Measurements from ENCODE around the gene CUEDC2.
A peak's percentile ranks its signal among the peaks of the same experiment; 100 is the strongest.

Gene CUEDC2

DNA sequence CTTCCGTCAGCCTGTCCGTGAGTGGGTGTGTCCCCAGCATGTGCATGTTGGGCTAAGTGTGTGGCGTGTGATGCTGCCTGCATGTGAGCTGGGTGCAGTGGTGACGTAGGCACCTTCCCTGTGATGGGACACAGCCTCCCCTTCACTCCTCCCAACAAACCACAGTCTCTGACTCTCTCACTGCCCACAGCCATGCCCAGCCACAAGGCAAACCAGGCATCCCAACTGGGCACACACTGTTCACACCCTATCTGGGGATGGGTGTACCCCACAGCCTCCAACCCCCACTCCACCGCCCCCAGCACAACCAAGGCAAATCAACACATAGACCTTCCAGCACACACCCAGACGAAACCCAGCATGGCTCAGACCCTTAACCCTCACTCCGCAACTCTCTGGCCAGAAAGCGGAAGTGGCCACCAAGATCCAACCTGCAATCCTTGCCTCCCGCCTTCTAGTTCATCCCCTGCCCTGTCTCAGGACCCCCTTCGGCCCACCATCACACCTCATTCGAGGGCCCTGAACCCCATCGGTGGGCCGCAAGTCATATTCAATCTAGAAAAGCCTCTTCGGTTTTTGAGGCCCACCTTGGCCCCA is 24.1 kb downstream of the CUEDC2 start:
- no peak for DNase-seq

DNA sequence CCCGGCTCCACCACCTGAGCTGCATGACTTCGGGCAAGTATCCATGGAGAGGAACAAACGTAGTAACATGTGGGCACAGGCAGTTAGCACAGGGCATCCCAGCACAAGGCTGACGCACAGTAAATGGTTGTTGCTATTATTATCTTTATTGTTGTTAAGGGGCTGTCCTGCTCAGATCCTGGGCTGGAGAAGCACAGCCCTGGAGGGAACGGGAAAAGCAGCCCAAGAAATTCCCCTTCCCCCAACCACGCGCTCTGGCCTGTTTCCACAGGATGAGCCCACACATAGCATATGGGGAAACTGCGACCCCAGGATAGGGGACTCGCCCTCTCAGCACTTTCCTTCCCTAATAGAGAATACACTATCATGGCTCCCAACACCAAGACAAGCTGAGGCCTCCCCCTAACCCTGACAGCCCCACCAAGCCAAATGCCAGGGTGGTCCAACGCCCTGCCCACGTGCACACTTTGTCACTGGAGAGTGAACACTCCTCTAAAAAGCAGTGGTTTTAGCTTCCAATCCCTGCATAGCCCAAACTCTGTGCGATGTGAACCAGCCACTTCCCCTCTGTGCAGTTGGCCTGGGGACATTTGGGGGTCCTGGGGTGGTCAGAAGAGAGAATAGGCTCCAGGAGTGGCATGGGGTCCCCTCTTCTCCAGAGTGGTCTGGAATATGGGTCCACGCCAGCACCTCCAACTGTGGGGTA is 24.8 kb downstream of the CUEDC2 start:
- DNase-seq = no peak

DNA sequence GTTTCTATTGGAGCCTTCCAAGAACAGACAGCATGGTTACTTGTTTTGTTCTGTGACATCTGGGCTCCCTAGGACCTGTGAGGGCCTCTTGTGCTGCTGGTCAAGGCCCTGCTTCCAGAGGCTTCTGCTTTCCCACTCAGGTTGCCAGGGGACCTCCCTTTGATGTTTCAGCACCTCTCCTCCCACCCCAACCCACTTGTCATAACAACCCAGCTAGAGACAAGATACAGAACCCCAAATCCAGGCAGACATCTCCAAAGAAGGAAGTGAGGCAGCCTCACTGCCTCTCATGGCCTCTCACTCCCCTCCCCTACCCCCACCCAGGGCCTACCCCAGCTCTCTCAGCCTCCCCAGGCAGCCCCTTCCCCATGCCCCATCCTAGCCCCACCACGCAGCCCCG is 25.6 kb downstream of the CUEDC2 start:
- no peak for DNase-seq

DNA sequence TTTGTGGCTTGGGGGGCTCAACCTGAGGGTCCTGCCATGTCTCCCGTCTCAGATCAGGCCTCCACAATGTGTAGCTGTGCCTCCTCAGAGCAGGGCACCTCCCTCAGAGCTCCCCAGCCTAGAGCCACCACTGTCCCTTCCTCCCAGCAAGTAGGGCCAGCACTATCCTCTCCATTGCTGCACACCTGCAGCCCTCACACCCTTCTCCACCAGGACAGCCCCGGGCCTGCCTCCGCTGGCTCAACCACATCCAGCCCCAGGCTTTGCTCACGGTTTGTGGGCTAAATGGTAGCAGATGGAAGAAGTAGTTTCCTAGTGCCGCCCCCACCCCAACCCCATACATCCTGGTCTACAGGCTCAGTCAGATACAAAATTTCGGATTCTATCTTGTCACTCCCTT is 26.7 kb downstream of the CUEDC2 start:
- no peak for DNase-seq

DNA sequence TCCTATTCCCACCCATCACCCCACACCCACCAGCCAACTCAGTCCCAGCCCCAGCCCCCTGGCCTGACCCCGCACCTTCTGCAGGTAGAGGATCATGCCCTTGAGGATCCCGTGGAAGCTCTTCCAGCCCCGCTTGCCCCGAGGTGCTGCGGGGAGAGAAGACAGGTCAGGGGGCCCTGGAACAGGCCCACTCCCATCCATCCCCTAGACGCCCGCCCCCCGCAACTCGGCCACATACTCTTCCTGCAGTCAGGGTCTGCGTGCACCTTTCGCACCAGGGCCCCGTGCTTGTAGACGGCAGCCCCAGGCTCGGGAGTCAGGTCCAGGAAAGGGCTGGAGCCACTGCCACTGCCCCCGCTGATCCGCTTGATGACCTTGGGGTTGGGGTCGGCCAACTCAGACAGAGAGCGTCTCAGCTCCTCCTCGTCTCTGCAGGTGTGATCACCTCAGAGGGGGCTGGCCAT is 27.2 kb downstream of the CUEDC2 start:
- no peak for DNase-seq

DNA sequence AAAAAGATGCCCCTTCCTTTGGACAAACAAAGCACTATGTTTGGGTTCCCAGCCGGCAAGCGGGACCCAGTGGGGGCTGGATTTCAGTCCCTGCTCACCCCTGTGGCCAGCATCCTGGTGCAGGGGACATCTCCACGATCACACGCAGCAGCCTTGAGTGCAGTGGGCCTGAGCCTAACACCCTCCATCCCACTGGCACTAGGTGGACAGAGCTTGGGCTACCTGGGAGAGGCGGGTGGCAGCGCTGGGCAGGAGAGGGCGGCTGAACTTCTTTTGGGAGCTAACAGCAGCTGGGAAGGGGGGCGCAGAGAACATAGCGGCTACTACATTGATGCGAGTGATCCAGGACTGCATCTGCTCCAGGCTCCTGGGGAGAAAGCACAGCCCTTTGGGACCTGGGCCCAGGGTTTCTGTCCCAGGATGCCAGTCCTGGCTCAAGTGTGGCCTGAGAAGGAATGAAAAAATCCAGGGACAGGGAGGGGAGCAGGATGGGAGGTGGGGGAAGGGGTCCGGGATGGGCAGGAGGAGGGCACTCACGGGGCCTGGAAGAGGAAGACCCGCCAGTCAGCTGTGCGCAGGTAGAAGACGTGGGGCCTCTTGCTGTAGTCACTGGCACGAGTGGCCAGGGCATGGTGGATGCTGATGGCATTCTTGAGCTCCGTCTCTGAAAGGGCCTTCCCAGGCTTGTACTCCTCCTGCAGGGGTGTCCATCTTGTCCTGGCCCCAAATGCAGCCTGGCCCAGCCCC is 27.8 kb downstream of the CUEDC2 start:
- no peak for DNase-seq

DNA sequence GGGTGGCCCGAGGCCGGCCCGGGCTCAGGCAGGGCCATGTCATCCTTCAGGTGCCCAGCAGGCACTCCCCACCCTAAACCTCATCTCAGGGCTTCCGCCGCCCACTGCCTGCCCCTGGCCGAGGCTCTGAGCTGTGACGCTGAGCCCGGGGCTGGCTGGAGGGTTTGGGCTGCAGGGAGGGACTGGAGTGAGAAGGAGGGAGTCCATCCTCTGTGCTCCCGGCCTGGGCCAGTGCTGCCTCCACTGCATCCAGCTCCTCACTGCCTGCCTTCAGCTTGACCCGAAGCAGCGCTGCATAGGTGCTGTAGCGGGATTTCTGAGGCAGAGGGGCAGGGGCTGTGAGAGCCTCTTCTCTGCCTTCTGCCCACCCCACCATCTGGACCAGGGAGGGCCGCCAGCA is 29.3 kb downstream of the CUEDC2 start:
- DNase-seq = no peak

DNA sequence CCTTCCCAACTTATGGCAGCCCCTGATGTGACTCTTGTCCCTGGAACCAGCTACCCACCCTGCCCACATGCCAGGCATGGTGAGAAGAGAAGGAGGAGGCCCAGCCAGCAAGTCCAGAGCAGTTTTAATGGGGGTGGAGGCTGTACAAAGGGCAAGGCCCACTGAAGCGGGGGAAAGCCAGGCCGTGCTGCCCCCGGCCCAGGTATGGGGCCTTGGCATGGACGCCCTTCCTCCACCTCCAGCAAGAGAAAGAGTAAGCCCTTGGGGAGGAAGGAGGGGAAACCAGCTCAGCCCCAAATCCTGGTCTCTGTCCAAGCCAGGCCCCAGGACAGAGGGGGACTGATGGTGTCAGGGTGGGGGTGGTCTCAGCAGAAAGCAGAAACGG is 29.9 kb downstream of the CUEDC2 start:
- DNase-seq = no peak

DNA sequence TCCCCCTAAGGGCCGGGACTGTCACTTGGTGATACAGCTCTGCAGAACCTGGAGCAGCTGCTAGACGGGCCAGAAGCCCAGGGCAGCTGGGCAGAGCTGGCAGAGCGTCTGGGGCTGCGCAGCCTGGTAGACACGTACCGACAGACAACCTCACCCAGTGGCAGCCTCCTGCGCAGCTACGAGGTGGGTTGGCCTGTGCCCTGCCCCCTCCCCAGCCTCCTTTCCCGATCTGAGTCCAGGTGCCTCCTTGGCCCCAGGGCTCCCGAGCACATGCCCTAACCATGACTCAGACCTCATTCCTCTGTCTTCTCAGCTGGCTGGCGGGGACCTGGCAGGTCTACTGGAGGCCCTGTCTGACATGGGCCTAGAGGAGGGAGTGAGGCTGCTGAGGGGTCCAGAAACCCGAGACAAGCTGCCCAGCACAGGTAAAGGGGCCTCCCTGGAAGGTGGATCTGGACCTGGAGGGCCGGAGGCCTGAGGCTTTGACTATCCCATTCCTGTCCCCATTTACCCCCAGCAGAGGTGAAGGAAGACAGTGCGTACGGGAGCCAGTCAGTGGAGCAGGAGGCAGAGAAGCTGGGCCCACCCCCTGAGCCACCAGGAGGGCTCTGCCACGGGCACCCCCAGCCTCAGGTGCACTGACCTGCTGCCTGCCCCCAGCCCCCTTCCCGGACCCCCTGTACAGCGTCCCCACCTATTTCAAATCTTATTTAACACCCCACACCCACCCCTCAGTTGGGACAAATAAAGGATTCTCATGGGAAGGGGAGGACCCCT is 30.5 kb downstream of the CUEDC2 start:
- DNase-seq = peak; percentile 79

DNA sequence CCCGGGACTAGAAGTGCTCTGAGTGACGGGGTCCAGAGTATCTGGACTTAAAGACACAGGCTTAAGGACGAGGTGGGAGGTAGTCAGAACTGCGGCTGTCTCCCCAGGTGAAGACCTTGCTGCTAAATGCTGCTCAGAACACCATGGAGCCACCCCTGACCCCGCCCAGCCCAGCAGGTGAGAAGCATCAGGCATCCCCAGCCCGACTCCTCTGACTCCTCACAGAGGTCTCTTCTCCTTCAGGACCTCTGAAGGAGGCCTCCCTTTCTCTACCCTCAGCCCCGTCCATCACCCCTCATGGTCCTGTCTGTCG is 31.1 kb downstream of the CUEDC2 start:
- no peak for DNase-seq

DNA sequence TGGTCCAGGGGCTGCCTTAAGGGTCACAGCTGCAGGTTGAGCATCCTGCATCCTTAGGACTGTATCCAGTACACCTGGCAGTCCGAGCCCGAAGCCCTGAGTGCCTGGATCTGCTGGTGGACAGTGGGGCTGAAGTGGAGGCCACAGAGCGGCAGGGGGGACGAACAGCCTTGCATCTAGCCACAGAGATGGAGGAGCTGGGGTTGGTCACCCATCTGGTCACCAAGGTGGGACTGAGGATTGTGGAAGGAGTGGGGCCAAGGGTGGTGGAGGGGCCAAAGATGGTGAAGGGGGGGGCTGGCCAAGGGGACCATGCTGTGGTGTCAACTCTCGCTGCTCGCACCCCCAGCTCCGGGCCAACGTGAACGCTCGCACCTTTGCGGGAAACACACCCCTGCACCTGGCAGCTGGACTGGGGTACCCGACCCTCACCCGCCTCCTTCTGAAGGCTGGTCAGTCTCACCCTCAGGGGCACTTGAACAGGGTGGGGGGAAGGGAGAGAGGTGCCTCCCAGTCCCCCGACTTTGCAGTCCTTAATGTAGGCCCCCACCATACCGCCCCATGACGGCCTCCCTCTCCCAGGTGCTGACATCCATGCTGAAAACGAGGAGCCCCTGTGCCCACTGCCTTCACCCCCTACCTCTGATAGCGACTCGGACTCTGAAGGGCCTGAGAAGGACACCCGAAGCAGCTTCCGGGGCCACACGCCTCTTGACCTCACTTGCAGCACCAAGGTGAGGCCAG is 31.6 kb downstream of the CUEDC2 start:
- DNase-seq = no peak

DNA sequence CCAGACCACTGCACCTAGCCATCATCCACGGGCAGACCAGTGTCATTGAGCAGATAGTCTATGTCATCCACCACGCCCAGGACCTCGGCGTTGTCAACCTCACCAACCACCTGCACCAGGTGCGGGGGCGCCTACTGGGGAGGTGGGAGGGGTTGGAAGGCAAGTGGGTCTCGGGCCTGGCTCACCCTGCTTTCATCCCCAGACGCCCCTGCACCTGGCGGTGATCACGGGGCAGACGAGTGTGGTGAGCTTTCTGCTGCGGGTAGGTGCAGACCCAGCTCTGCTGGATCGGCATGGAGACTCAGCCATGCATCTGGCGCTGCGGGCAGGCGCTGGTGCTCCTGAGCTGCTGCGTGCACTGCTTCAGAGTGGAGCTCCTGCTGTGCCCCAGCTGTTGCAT is 32.3 kb downstream of the CUEDC2 start:
- no peak for DNase-seq

DNA sequence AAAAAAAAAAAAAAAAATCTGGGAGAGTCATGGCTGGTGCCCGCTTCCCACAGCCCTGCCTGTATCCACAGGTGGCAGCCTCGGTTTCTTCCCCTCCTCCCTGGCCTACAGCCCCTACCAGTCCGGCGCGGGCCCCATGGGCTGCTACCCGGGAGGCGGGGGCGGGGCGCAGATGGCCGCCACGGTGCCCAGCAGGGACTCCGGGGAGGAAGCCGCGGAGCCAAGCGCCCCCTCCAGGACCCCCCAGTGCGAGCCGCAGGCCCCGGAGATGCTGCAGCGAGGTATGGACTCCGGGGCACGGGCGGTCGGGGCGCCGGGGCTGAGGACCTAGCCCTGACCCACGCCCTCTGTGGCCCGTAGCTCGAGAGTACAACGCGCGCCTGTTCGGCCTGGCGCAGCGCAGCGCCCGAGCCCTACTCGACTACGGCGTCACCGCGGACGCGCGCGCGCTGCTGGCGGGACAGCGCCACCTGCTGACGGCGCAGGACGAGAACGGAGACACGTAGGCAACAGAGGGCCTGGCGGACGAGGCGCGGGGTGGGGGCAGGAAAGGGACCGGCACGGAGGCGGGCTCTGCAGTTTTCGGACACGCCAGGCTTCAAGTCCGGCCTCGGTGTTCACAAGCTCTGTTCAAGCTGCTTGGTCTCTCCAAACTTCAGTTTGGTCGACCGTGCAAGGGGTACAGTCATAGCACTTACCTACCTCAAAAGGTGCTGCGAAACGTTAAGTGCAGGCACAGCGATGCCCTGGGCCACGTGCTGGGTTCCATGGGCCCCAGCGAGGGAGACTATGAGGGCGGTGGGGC is 33.0 kb downstream of the CUEDC2 start:
- peak; percentile 83 for DNase-seq

DNA sequence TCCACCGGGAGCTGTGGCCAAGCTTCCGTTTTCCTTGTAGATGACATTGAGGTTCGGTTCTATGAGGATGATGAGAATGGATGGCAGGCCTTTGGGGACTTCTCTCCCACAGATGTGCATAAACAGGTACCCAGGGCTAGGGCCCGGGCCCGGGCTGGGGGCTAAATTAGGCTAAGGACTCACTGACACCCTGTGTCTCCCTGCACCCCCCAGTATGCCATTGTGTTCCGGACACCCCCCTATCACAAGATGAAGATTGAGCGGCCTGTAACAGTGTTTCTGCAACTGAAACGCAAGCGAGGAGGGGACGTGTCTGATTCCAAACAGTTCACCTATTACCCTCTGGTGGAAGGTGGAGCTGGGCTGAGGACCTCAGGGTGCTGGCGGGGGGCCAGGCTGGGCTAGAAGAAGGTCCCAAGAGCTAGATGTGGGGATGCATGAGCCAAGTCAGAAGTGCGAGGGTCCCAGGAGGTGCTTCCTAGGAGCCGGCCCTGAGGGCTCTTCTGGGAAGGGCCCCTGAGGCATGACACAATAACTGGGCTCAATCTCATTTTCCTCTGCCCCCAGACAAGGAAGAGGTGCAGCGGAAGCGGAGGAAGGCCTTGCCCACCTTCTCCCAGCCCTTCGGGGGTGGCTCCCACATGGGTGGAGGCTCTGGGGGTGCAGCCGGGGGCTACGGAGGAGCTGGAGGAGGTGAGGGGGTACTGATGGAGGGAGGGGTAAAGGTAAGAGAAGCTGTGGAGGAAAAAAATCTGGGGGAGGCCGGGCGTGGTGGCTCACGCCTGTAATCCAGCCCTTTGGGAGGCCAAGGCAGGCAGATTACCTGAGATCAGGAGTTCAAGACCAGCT is 34.0 kb downstream of the CUEDC2 start:
- DNase-seq = no peak

DNA sequence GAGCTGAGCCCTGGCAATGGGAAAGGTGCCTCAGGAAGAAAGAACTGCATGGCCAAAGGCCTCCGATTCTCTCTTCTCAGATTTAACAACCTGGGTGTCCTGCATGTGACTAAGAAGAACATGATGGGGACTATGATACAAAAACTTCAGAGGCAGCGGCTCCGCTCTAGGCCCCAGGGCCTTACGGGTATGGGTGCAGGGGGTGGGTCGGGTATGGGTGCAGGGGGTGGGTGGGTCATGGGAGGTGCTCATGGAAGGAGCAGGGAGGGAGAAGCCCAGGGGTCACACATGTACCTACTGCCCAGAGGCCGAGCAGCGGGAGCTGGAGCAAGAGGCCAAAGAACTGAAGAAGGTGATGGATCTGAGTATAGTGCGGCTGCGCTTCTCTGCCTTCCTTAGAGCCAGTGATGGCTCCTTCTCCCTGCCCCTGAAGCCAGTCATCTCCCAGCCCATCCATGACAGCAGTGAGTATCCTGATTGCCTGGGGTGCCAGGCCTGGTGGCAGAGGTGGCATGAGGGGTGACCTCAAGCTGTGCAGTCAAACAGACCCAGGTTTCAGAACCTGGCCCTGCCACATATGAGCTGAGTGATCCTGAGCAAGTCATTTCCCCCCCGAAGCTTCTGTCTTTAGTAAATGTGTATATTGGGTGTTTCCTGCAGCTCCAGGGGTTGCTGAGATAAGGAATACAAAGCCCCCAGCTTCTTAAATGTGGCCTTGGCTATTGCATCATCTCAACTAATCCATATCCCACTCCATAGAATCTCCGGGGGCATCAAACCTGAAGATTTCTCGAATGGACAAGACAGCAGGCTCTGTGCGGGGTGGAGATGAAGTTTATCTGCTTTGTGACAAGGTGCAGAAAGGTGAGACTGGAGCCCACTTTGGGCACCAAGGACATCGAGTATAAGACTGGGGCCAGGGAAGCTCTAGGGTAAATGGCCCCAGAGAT is 34.9 kb downstream of the CUEDC2 start:
- DNase-seq = no peak

DNA sequence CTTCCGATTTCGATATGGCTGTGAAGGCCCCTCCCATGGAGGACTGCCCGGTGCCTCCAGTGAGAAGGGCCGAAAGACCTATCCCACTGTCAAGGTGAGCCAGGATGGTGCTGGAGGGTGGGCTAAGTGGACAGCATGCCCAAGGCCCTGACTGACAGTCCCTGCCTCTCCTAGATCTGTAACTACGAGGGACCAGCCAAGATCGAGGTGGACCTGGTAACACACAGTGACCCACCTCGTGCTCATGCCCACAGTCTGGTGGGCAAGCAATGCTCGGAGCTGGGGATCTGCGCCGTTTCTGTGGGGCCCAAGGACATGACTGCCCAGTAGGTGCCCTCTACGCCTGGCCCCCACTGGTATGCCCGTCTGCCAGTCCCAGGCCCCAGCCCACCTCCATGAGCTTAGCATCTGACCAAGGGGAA is 35.6 kb downstream of the CUEDC2 start:
- DNase-seq = no peak

DNA sequence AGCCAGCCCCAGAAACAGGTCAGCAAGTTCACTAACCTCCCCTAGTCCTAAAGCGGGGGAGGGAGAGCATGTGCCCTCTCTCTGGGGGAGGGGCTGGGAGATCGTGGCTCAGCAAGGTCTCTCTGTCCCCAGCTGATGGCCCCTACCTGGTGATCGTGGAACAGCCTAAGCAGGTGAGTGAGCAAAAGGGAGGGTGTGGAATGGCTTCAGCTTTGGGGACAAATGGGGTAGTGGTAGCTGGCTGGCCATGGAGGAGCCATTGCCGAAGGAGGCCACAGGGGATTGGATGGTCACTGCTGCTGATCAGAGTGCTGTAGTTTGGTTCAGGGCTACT is 36.1 kb downstream of the CUEDC2 start:
- no peak for DNase-seq

DNA sequence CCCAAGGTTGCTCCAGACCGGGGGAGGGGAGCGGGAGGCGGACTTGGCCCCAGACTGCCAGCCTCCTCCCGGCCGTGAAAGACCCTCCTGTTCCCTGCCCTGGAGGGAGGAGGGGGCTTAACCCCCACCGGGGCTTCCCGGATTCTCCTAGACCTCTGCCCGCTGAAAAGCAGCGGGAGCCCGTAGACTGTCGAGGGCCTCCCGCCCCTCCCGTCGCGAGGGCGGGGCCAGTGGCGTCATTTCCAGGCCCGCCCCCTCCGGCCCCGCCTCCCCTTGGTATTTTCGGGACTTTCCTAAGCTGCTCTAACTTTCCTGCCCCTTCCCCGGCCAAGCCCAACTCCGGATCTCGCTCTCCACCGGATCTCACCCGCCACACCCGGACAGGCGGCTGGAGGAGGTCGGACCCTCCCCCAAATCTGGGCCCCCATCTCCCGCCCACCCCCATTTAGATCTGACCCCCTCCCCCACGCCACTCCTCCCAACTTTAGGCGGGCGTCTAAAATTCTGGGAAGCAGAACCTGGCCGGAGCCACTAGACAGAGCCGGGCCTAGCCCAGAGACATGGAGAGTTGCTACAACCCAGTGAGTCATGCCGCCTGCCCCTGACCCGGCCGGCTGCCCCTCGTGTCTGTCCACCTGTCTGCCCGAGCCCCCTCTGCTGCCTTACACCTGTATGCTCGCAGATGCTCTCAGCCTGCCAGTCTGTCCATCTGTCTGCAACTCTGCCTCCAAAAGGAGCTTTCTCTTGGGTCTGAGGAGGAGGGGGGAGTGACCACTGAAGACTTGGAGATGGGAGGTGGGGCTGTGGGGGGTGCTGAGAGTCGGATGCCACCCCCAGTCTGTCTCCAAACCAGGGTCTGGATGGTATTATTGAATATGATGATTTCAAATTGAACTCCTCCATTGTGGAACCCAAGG is 36.7 kb downstream of the CUEDC2 start, which contains the start of gene NFKB2:
Gene NFKB2 (plus strand): TSS at position 306 of the 917 bp plus-strand sequence. CDS start 255 bp downstream, at position 561.
- DNase-seq = peak; percentile 91

Measured in EL (cell line).